Nephron (organoid): ENCODE measurements around the gene PIPOX.

ENCODE experiments used
- H3K27ac Mint-ChIP-seq, 3 experiments: 2 replicates each; pipeline ENCODE4 v1.8.0; 2020; ENCODE audit warnings: mixed read lengths in 3 of 3, mild to moderate bottlenecking in 2 of 3, moderate library complexity in 1 of 3
- H3K27me3 Mint-ChIP-seq: 2 replicates; pipeline ENCODE4 v1.8.0; 2021; ENCODE audit warnings: low read depth, mild to moderate bottlenecking, moderate library complexity, mixed read lengths
- H3K36me3 Mint-ChIP-seq: 2 replicates; pipeline ENCODE4 v1.8.0; 2020; ENCODE audit warnings: low read depth, mixed read lengths
- H3K4me1 Mint-ChIP-seq: 2 replicates; pipeline ENCODE4 v1.8.0; 2020; ENCODE audit warnings: mixed read lengths
- H3K4me3 Mint-ChIP-seq, 3 experiments: 2 replicates each; pipeline ENCODE4 v1.8.0; 2020; ENCODE audit warnings: mild to moderate bottlenecking in 3 of 3, mixed read lengths in 3 of 3, moderate library complexity in 2 of 3
- H3K9me3 Mint-ChIP-seq: 2 replicates; pipeline ENCODE4 v1.8.0; 2020; ENCODE audit warnings: mixed read lengths
- CTCF ChIP-seq, 3 experiments: fragments of 200-600 bp; sonication (generic); IDR thresholded peaks; one replicate each; pipeline ENCODE4 v1.5.0; 2021; ENCODE audit warnings: antibody characterized with exemption in 3 of 3; ENCODE audit not compliant: unreplicated experiment in 3 of 3

PIPOX gene

GRCh38 chr17:29060475-29060874, 17.5 kb downstream of the PIPOX start:
- Mint-ChIP-seq H3K4me1 (peaks cover 36% of the 10 kb centered on the region), H3K4me3 (peak overlapping the region; percentile 48 to 69 (median 67)), H3K27ac (peak overlapping the region; percentile 77 to 88 (median 79)), H3K27me3 (peaks cover 15% of the 10 kb centered on the region), H3K36me3 (no peaks in the 10 kb centered on the region), H3K9me3 (no peaks in the 10 kb centered on the region)
- no peak for TF ChIP-seq CTCF (IDR thresholded peaks at IDR 0.05; ENCODE audit: unreplicated experiment in 3 of 3)

- no peak for TF ChIP-seq CTCF (IDR thresholded peaks at IDR 0.05; ENCODE audit: unreplicated experiment in 3 of 3)
- Mint-ChIP-seq H3K4me3 (peak overlapping the region; percentile 48 to 69 (median 67)), H3K36me3 (no peaks in the 10 kb centered on the region), H3K4me1 (peaks cover 42% of the 10 kb centered on the region), H3K27me3 (peaks cover 11% of the 10 kb centered on the region), H3K9me3 (no peaks in the 10 kb centered on the region), H3K27ac (peak overlapping the region; percentile 77 to 88 (median 79))
These were observed 18.1 kb downstream of the PIPOX start for GRCh38 chr17:29061036-29061435.

- Mint-ChIP-seq H3K4me3 (no peak overlapping the region), H3K9me3 (no peaks in the 10 kb centered on the region), H3K36me3 (no peaks in the 10 kb centered on the region), H3K27me3 (peaks cover 14% of the 10 kb centered on the region), H3K4me1 (peaks cover 53% of the 10 kb centered on the region), H3K27ac (peak overlapping the region in 1 of 3 experiments; percentile 79)
- no peak for TF ChIP-seq CTCF (IDR thresholded peaks at IDR 0.05; ENCODE audit: unreplicated experiment in 3 of 3)
These were observed 19.3 kb downstream of the PIPOX start for GRCh38 chr17:29062215-29062614.

GRCh38 chr17:29063992-29064391, 21.1 kb downstream of the PIPOX start:
- H3K4me1 Mint-ChIP-seq, result peaks cover 64% of the 10 kb centered on the region
- H3K9me3 Mint-ChIP-seq, result no peaks in the 10 kb centered on the region
- no peak overlapping the region for H3K27ac Mint-ChIP-seq
- no peak for TF ChIP-seq CTCF (IDR thresholded peaks at IDR 0.05; ENCODE audit: unreplicated experiment in 3 of 3)
- H3K4me3 Mint-ChIP-seq, result no peak overlapping the region
- H3K36me3 Mint-ChIP-seq, result no peaks in the 10 kb centered on the region
- peaks cover 14% of the 10 kb centered on the region for H3K27me3 Mint-ChIP-seq

GRCh38 chr17:29066047-29066446, 23.1 kb downstream of the PIPOX start:
- Mint-ChIP-seq H3K27me3 (peaks cover 12% of the 10 kb centered on the region), H3K9me3 (no peaks in the 10 kb centered on the region), H3K4me3 (no peak overlapping the region), H3K36me3 (no peaks in the 10 kb centered on the region), H3K4me1 (peaks cover 51% of the 10 kb centered on the region), H3K27ac (peak overlapping the region in 2 of 3 experiments; percentile 6 to 32)
- TF ChIP-seq CTCF (IDR thresholded peaks at IDR 0.05; ENCODE audit: unreplicated experiment in 3 of 3), result no peak

GRCh38 chr17:29066606-29067005, 23.7 kb downstream of the PIPOX start:
- peak overlapping the region in 1 of 3 experiments; percentile 34 for H3K27ac Mint-ChIP-seq
- no peak for TF ChIP-seq CTCF (IDR thresholded peaks at IDR 0.05; ENCODE audit: unreplicated experiment in 3 of 3)
- H3K9me3 Mint-ChIP-seq, result no peaks in the 10 kb centered on the region
- no peaks in the 10 kb centered on the region for H3K36me3 Mint-ChIP-seq
- H3K27me3 Mint-ChIP-seq, result peaks cover 9% of the 10 kb centered on the region
- H3K4me3 Mint-ChIP-seq, result no peak overlapping the region
- peaks cover 45% of the 10 kb centered on the region for H3K4me1 Mint-ChIP-seq
